GM23338 (cell line): ENCODE results near the gene CDR2L. TPM values are rescaled to one million over a fixed set of nuclear protein-coding genes. Genes with fewer than 3 reads are reported as not detected.
"Not testable (repeated sequence)": the region's sequence is repeated elsewhere in the genome, so short reads cannot be mapped to it uniquely, and the experiment has no call there.

Experiments
- ATAC-seq: fragments of 200-7000 bp; cut with Tn5 transposase; 3 replicates; pipeline ENCODE4 v1.9.1; 2020
- DNase-seq: peaks from one replicate; pipeline ENCODE4 v3.0.0-alpha.2; 2015; ENCODE audit warnings: low spot score
- H2AFZ ChIP-seq: fragments of 200-600 bp; sonication (generic); 2 replicates; pipeline ENCODE4 v1.8.0; 2016; ENCODE audit warnings: antibody characterized with exemption, mild to moderate bottlenecking, moderate library complexity
- H3F3A ChIP-seq: fragments of 200-600 bp; sonication (generic); replicated peaks from 2 replicates; pipeline ENCODE4 v1.8.0; 2017; ENCODE audit warnings: antibody characterized with exemption, mixed run types, low read depth
- H3K27ac ChIP-seq: fragments of 200-600 bp; sonication (generic); 2 replicates; pipeline ENCODE4 v1.6.1; 2016; ENCODE audit warnings: low read depth
- H3K27me3 ChIP-seq: fragments of 200-600 bp; sonication (generic); 2 replicates; pipeline ENCODE4 v1.8.0; 2016; ENCODE audit warnings: mild to moderate bottlenecking, mixed run types, moderate library complexity; ENCODE audit not compliant: insufficient read depth
- H3K36me3 ChIP-seq: fragments of 200-600 bp; sonication (generic); 2 replicates; pipeline ENCODE4 v1.8.0; 2016; ENCODE audit warnings: mild to moderate bottlenecking; ENCODE audit not compliant: insufficient read depth
- H3K4me1 ChIP-seq: fragments of 200-600 bp; sonication (generic); 2 replicates; pipeline ENCODE4 v1.8.0; 2016; ENCODE audit warnings: mild to moderate bottlenecking, moderate library complexity; ENCODE audit not compliant: insufficient read depth
- H3K4me2 ChIP-seq: fragments of 200-600 bp; sonication (generic); 2 replicates; pipeline ENCODE4 v1.7.1; 2017; ENCODE audit warnings: mixed run types
- H3K4me3 ChIP-seq: fragments of 200-600 bp; sonication (generic); 2 replicates; pipeline ENCODE4 v1.6.1; 2016; ENCODE audit warnings: mixed run types
- H3K79me2 ChIP-seq: fragments of 200-600 bp; sonication (generic); replicated peaks from 2 replicates; pipeline ENCODE4 v1.8.0; 2017; ENCODE audit warnings: mild to moderate bottlenecking; ENCODE audit not compliant: insufficient read depth
- H3K9me2 ChIP-seq: fragments of 200-600 bp; sonication (generic); 2 replicates; pipeline ENCODE4 v1.8.0; 2017; ENCODE audit not compliant: insufficient read depth
- H4K20me1 ChIP-seq: fragments of 200-600 bp; sonication (generic); replicated peaks from 2 replicates; pipeline ENCODE4 v1.8.0; 2017; ENCODE audit warnings: mild to moderate bottlenecking; ENCODE audit not compliant: insufficient read depth
- H3K27ac Mint-ChIP-seq: 2 replicates; pipeline ENCODE4 v1.8.0; 2020; ENCODE audit warnings: inconsistent platforms, mild to moderate bottlenecking, moderate library complexity, mixed read lengths
- H3K27me3 Mint-ChIP-seq: 3 replicates; pipeline ENCODE4 v1.8.0; 2022; ENCODE audit warnings: low read depth, mild to moderate bottlenecking, moderate library complexity, mixed read lengths, inconsistent platforms; ENCODE audit not compliant: insufficient read depth, poor library complexity
- H3K36me3 Mint-ChIP-seq: 3 replicates; pipeline ENCODE4 v1.8.0; 2021; ENCODE audit warnings: low read depth, mild to moderate bottlenecking, inconsistent platforms, moderate library complexity, mixed read lengths
- H3K4me1 Mint-ChIP-seq: 3 replicates; pipeline ENCODE4 v1.8.0; 2020; ENCODE audit warnings: mild to moderate bottlenecking, inconsistent platforms, mixed read lengths
- H3K4me3 Mint-ChIP-seq: 3 replicates; pipeline ENCODE4 v1.8.0; 2021; ENCODE audit warnings: moderate library complexity, mild to moderate bottlenecking, inconsistent platforms, mixed read lengths
- H3K9me3 Mint-ChIP-seq: 3 replicates; pipeline ENCODE4 v1.8.0; 2020; ENCODE audit warnings: moderate library complexity, mild to moderate bottlenecking, inconsistent platforms, mixed read lengths
- ETS1 ChIP-seq: IDR thresholded peaks from 2 replicates; pipeline ENCODE4 v1.6.1; 2016; ENCODE audit warnings: antibody characterized with exemption
- EZH2 ChIP-seq: fragments of 200-600 bp; sonication (generic); IDR thresholded peaks from one replicate; pipeline ENCODE4 v1.8.0; 2017; ENCODE audit warnings: antibody characterized with exemption, mild to moderate bottlenecking, low read depth; ENCODE audit not compliant: unreplicated experiment
- NANOG ChIP-seq: IDR thresholded peaks from 2 replicates; pipeline ENCODE4 v1.6.1; 2016; ENCODE audit warnings: antibody characterized with exemption, borderline replicate concordance
- STAT1 ChIP-seq: IDR thresholded peaks from one replicate; pipeline ENCODE4 v1.6.1; 2016; ENCODE audit warnings: antibody characterized with exemption; ENCODE audit not compliant: unreplicated experiment
- ZNF331 ChIP-seq: fragments of 250-450 bp; sonication (Bioruptor Pico); IDR thresholded peaks from 2 replicates; pipeline ENCODE4 v1.5.0; 2020; ENCODE audit warnings: low read depth, mild to moderate bottlenecking, moderate library complexity
- polyA plus RNA-seq: library from polyadenylated mRNA; unstranded; fragments of >200 nt; fragmentation: Nextera tagmentation; extraction: Ambion mirVana; gene quantifications from 2 replicates; pipeline ENCODE4 v1.2.1, GENCODE V29; 2016
- total RNA-seq: library from RNA; depleted of rRNA; stranded (reverse); fragments of >200 nt; shearing (Covaris generic); gene quantifications from 2 replicates; pipeline ENCODE4 v1.2.3, GENCODE V29; 2014
- TF ChIP-seq, protein P1 (sequence below), 2 experiments: fragments of 200-600 bp in 1 of 2; sonication (generic) in 1 of 2; conservative IDR thresholded peaks; 2 replicates each; pipeline versions ENCODE4 v1.5.1 to v1.6.1; 2016 to 2017; ENCODE audit warnings: antibody characterized with exemption in 2 of 2, low read depth in 2 of 2, mild to moderate bottlenecking in 2 of 2, moderate library complexity in 1 of 2

Gene CDR2L
- total and polyA plus RNA-seq, 2 experiments from 2014 or later: 17.7 to 35.8 TPM

- TF ChIP-seq, protein P1, sequence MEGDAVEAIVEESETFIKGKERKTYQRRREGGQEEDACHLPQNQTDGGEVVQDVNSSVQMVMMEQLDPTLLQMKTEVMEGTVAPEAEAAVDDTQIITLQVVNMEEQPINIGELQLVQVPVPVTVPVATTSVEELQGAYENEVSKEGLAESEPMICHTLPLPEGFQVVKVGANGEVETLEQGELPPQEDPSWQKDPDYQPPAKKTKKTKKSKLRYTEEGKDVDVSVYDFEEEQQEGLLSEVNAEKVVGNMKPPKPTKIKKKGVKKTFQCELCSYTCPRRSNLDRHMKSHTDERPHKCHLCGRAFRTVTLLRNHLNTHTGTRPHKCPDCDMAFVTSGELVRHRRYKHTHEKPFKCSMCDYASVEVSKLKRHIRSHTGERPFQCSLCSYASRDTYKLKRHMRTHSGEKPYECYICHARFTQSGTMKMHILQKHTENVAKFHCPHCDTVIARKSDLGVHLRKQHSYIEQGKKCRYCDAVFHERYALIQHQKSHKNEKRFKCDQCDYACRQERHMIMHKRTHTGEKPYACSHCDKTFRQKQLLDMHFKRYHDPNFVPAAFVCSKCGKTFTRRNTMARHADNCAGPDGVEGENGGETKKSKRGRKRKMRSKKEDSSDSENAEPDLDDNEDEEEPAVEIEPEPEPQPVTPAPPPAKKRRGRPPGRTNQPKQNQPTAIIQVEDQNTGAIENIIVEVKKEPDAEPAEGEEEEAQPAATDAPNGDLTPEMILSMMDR (conservative IDR thresholded peaks at IDR 0.05; ENCODE audit: low read depth in 2 of 2): peak in 1 of 2 experiments; percentile 10; a peak in 1 of 4 replicates
- TF ChIP-seq STAT1: no peak
- peak; percentile 67 for TF ChIP-seq ETS1
- no peak for TF ChIP-seq NANOG
Observed at GRCh38 chr17:74981979-74982662, 5.3 kb upstream of the CDR2L start (continued).

GRCh38 chr17:74982663-74983313 lies 4.6 kb upstream of the CDR2L start:
- H3K4me3 Mint-ChIP-seq: peak overlapping the region; percentile 78
- H3K27ac Mint-ChIP-seq: peak overlapping the region; percentile 77; the same call in 1 of the 2 replicates
- not testable (repeated sequence) for H4K20me1 ChIP-seq, H3K4me1 Mint-ChIP-seq, H3K79me2 ChIP-seq, H3K27me3 ChIP-seq, H3K36me3 Mint-ChIP-seq, H3K36me3 ChIP-seq, H3K9me2 ChIP-seq, H3K9me3 Mint-ChIP-seq
- peaks cover 14% of the 10 kb centered on the region for H3K27me3 Mint-ChIP-seq
- Histone ChIP-seq H3K4me2 (peak overlapping the region; percentile 93), H3F3A (peaks cover 10% of the 10 kb centered on the region; the same call in 1 of the 2 replicates), H2AFZ (peak overlapping the region; percentile 98), H3K4me3 (peak overlapping the region; percentile 93), H3K27ac (peak overlapping the region; percentile 85), H3K4me1 (peaks cover 13% of the 10 kb centered on the region)
- ATAC-seq (peak; percentile 20), DNase-seq (peak; percentile 55)

- H3K4me2 ChIP-seq: peak overlapping the region; percentile 100; the same call in 1 of the 2 replicates
- no peak for ATAC-seq
- Mint-ChIP-seq H3K27ac (no peak overlapping the region), H3K4me3 (no peak overlapping the region; the same call in 2 of the 3 replicates), H3K9me3 (no peaks in the 10 kb centered on the region), H3K27me3 (peaks cover 18% of the 10 kb centered on the region), H3K36me3 (no peaks in the 10 kb centered on the region), H3K4me1 (peaks cover 7% of the 10 kb centered on the region)
- peaks cover 2% of the 10 kb centered on the region; the same call in 1 of the 2 replicates for H3K27me3 ChIP-seq
- H3K27ac ChIP-seq: no peak overlapping the region
- no peaks in the 10 kb centered on the region for H3K9me2 ChIP-seq
- no peak for DNase-seq
- no peaks in the 10 kb centered on the region for H3K36me3 ChIP-seq
- peaks cover 10% of the 10 kb centered on the region; the same call in 1 of the 2 replicates for H3F3A ChIP-seq
- peaks cover 21% of the 10 kb centered on the region for H3K79me2 ChIP-seq
- peak overlapping the region; percentile 92; the same call in 1 of the 2 replicates for H3K4me3 ChIP-seq
- H4K20me1 ChIP-seq: peaks cover 14% of the 10 kb centered on the region; the same call in 1 of the 2 replicates
- TF ChIP-seq ZNF331: no peak
- no peak for TF ChIP-seq EZH2
- H3K4me1 ChIP-seq: peaks cover 18% of the 10 kb centered on the region
- no peak overlapping the region for H2AFZ ChIP-seq
Observed at GRCh38 chr17:74986206-74986576, 1.2 kb upstream of the CDR2L start.
